GOT3 (cell line): ENCODE data around the gene CARTPT.

Experiments used
- DNase-seq: peaks from one replicate; lab custom pipeline; 2025; ENCODE audit warnings: mixed read lengths; lab: John Stamatoyannopoulos, UW

The CARTPT gene

DNA sequence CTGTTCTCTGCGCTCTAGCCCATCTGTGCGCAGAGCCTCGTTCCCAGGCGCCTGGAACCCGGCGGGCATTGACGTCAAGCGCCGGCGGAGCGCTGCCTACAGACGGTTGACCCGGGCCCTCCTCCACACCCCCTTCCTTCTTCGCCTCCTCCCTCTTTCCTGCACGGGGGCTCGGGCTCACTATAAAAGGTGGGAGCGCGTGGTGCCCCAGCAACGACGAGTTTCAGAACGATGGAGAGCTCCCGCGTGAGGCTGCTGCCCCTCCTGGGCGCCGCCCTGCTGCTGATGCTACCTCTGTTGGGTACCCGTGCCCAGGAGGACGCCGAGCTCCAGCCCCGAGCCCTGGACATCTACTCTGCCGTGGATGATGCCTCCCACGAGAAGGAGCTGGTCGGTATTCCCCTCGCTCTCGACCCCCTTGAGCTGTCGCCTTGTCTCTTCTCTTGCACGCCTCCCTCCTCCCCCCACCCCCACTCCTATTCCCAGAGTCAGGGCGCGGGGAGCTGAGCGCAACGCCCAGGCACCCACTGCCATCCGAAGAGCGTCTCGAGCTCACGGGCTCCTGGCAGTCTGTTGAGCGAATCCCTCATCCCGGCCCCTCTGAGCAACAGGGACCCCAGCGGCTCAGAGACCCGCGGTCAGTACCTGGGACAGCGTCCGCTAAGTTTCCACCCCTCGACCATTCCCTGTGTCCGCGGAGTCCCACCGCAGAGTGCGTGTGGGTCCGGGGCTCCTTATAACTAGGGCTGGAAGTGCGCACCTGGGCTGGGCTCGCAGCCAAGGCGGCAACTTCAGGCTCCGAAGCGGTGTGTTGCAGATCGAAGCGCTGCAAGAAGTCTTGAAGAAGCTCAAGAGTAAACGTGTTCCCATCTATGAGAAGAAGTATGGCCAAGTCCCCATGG, at the start of gene CARTPT:
Gene CARTPT (plus strand): TSS at position 213 of the 902 bp plus-strand sequence. CDS start 19 bp downstream, at position 232.
- DNase-seq: no peak

GRCh38 chr5:71677977-71678376, 41.1 kb upstream of the CARTPT start:
- no peak for DNase-seq

DNA sequence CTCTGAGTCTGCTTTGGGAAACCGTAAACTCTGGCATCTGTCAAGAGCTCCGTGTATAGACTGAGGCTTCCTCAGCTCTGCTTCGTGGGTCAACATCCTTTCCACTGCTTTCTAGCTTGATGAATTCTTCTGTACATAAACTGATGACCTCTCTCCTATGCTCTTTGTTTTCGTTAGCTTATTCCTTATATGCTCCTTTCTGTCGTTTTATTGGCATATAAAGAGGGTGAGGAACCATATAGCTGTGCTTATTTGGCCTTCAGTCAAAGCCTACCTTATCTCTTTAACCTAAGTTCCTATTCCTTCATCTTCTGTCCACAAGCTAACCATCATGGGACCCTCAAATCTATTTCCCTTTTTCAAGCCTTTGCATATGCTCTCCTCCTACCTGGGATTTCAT, 39.4 kb upstream of the CARTPT start:
- DNase-seq: no peak

DNA sequence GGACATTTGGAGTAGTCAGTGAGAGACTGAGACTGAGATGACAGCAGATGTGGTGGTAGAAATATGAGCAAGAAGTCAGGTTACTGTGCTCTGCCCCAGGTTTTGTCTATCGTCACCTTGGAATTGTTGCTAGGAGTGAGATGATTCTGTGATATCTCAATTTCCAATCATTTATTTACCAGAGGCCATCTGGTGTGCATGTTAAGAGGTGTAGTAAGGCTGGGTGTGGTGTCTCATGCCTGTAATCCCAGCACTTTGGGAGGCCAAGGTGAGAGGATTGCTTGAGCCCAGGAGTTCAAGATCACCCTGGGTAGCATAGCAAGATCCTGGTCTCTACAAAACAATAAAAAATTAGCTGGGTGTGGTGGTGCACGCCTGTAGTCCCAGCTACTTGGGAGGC, 38.6 kb upstream of the CARTPT start:
- no peak for DNase-seq

DNA sequence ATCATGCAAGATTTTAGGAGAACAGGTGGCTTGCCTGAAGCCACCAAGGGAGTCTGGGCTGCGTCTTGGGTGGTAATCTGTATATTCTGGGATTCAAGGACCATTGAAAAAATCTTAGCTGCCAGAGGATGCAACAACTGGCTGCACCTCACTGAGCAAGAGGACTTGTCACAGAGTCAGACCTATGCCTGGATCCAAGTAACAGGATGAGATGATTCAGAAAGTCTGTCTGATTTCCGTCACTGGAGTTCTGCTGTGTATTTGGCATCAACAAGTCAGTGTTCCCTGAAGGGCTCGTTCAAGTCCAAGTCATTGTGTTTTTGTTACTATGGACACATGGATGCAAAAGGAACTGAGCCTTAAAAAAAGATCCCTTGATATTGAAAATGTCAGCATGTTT, 37.8 kb upstream of the CARTPT start:
- no peak for DNase-seq

GRCh38 chr5:71684309-71684708, 34.8 kb upstream of the CARTPT start:
- DNase-seq: no peak

DNA sequence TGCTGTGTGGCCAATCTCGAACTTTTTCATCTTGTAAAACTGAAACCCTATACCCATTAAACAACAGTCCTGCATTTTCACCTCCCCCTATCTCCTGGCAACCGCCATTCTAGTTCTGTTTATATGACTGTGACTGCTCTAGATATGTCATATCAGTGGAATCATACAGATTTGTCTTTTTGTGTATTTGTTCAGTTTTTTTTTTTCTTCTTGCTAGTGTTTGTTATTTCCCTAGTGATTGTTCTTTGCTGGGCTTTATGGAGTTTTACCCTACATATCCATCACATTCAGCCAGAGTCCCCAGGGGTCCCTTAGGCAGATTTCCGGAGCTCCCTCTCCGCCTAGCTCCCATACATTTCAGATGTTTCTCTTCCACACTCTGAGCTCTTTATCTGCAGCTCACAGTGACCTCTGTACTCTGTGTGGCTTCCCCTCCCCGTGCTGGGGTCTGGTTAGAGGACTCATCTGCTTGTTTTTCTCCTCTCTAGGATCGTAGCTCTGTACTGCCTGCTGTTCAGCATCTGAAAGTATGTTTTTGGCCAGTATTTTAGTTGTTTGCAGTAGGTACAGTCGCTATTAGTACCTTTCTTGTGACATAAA, 25.1 kb upstream of the CARTPT start:
- DNase-seq: no peak

DNA sequence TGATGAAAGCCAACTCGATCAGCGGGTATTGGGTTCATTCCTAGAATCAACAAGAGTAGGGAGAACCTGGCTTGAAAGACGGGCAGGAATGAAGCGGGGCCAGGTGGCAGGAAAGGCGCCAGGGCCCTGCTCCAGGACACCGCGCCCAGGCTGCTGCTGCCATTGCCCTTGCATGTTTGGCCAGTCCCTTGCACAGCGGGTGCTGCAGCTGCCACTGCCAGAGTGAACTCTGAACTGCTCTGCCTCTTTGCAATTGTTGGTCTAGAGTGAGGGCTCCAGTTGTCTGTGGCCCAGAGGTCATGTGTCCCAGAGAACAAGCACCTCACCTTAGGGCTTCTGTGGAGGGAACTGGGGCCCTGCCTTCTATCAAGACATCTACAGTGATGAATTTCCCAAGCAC, 24.0 kb upstream of the CARTPT start:
- no peak for DNase-seq

- no peak for DNase-seq
Measured at GRCh38 chr5:71695595-71695994, 23.5 kb upstream of the CARTPT start.

GRCh38 chr5:71697967-71698366, 21.1 kb upstream of the CARTPT start:
- DNase-seq: no peak

GRCh38 chr5:71699233-71699632, 19.8 kb upstream of the CARTPT start:
- no peak for DNase-seq

DNA sequence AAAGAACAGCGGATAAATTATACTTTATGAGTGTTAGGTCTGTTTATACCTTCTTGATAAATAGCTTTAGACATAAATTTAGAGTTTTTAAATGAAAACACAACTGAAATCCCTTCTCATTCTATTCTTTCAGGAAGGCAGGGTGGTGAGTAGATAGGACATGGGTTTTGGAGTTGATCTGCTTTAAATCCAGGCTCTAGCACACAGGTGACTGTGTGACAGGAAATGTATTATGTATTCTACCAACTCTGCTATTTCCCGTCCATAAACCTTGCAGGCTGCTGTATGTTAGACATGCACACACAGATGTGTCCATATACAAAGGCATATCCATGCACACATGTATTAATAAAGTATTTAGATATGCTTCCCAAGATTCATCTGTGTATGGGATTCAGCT, 19.3 kb upstream of the CARTPT start:
- DNase-seq: no peak

GRCh38 chr5:71700803-71701202, 18.3 kb upstream of the CARTPT start:
- no peak for DNase-seq

DNA sequence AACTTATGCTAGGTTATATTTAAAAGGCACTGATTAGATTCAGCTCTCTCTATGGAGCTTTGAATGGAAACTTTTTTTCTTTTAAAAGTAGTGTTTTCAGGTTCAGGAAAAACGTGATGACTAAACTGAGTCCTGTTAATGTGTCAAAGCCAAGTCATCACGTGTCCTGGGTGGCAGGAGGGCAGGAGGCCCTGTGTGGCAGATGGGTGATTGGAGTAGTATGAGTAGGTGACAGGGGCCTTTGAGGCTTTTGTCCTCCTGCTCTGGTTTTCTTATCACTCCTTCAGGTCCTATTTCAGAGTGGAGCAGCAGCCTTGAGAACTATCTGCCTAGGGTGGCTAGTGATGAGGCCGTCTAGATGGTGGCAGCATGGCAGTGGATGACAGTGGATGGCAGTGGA, 17.7 kb upstream of the CARTPT start:
- DNase-seq: no peak

DNA sequence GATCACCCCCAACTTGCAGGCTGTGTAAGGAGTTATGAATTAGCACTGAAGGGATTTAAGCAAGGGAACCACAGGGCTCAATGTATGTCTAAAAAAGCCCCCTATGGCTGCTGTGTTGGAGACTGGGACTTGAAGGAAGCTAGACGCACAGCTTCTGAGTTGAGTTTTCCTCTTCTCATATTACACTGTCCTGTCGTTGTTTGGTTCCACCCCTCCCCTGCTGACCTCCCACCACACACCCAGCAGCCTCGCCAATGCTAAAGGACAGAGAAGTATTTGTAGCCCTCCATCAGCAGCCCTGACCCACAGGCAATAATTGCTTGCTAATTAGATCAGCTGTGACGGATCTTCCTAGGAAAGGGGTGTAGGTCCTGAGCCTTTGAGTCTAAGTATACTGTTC, 15.1 kb upstream of the CARTPT start:
- no peak for DNase-seq

- no peak for DNase-seq
Measured at GRCh38 chr5:71705421-71705820, 13.7 kb upstream of the CARTPT start.

DNA sequence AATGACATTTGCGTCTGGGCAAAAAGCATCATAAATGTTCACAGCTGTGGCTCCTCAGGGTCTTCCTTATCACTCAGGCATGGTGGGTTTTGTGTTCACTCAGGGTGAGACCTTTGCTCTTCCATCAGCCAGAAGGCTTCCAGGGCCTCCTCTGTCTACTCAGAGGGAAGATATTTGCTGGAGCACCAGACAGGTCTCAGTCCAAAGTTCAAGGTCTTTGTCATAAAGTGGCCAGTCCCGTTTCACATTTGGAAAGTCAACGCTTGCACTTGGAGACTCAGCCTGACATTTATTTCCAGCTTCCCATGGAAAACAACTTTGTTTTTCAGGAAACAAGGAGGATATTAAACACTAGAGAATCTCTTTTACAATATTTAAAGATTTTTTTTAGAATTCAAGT, 12.2 kb upstream of the CARTPT start:
- DNase-seq: no peak

GRCh38 chr5:71711610-71712009, 7.5 kb upstream of the CARTPT start:
- no peak for DNase-seq

DNA sequence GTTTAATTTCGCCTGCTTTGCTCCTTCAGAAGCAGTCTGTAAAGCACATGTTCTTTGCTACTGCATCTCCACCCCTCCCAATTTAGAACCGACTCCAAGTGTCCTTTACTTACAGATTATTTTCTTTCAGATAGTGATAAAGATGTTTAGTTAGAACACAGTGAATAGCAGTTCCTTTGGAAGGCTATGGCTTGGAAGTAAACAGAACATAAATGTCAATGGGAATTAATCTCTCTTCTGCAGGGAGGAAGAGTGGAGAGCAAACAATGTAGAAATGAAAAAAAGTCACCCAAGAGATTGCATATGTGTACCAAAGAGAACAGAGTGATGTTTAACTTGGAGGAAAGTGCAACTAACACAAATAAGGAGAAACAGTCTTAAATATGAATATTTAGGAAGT, 4.2 kb upstream of the CARTPT start:
- no peak for DNase-seq

DNA sequence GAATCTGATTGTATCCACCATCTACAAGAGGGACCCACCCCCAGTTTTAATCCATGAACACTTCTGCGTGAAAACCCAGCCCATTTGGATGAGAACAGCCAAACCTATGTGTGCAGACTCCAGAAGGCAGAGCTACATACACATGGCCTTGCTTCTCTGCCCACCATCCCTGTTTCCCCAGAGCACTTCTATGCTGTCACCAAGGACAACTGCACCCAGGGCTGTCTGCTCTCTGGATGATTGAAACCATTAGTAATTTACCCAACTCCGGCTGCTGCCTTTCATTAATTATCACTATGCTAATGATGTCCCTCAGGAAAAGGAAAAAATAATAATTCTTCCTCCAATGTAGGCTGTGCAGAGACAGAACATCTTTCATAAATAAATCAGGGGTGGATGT, 8.9 kb downstream of the CARTPT start:
- no peak for DNase-seq

DNA sequence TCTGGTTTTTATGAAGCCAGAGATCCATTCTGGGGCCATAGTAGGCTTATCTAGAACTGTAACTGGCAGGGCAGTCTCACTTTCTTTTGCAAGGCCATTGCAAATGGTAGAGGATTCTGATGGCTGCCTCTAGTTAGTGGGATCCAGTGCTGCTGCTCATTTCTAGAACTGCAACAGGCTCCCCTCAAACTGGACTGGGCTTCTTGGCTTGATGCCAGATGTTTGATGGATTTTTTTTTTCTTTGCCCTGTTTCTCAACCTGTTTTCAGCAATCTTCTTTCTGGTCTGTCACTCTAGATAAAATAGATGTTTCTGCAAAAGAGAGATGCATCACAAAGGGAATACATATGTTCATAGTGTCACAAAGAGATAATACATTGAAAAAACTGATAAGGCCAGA, 11.9 kb downstream of the CARTPT start:
- no peak for DNase-seq

GRCh38 chr5:71732011-71732410, 12.9 kb downstream of the CARTPT start:
- no peak for DNase-seq

DNA sequence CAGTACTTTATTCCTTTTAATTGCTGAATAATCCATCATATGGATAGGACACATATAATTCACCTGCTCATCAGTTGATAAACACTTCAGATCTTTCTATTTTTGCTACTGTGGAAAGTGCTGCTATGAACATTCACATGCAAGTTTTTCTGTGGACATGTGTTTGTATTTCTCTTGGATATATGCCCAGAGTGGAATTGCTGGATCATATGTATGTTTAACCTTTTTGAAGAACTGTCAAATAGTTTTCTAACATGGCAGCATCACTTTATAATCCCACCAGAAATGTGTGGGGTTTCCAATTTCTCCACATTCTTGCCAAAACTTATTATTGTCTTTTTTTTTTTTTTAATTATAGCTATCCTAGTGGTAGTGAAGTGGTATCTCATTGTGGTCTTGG, 15.1 kb downstream of the CARTPT start:
- DNase-seq: no peak
